ENCODE data around the gene SLC6A18. TPM values are rescaled to one million over a fixed set of nuclear protein-coding genes. Genes with fewer than 3 reads are reported as not detected.

SLC6A18 gene
- total RNA-seq, 2 donors from 2014 or later, result not detected

- DNase-seq (ENCODE audit: low spot score), result no peak
Measured at GRCh38 chr5:1186351-1187233, 38.6 kb upstream of the SLC6A18 start.

GRCh38 chr5:1187234-1187949, 37.8 kb upstream of the SLC6A18 start:
- DNase-seq (ENCODE audit: low spot score), result no peak
- intact Hi-C loops (cut with DNase I), result no loop called here

More at GRCh38 chr5:1186351-1187233, 38.6 kb upstream of the SLC6A18 start:
- intact Hi-C loops (cut with DNase I), result no loop called here

GRCh38 chr5:1187950-1188334, 37.2 kb upstream of the SLC6A18 start:
- no peak for DNase-seq (ENCODE audit: low spot score)
- intact Hi-C loops (cut with DNase I), result no loop called here

GRCh38 chr5:1188464-1188863, 36.7 kb upstream of the SLC6A18 start:
- no peak for DNase-seq (ENCODE audit: low spot score)
- intact Hi-C loops (cut with DNase I), result no loop called here

- intact Hi-C loops (cut with DNase I), result no loop called here
- DNase-seq (ENCODE audit: low spot score), result no peak
Measured at GRCh38 chr5:1189269-1189668, 35.9 kb upstream of the SLC6A18 start.

GRCh38 chr5:1190278-1190677, 34.9 kb upstream of the SLC6A18 start:
- DNase-seq (ENCODE audit: low spot score), result no peak
- intact Hi-C loops (cut with DNase I), result no loop called here

GRCh38 chr5:1190837-1191239, 34.3 kb upstream of the SLC6A18 start:
- intact Hi-C loops (cut with DNase I), result no loop called here
- no peak for DNase-seq (ENCODE audit: low spot score)

- no peak for DNase-seq (ENCODE audit: low spot score)
- intact Hi-C loops (cut with DNase I), result no loop called here
Measured at GRCh38 chr5:1192971-1193590, 32.1 kb upstream of the SLC6A18 start.

- intact Hi-C loops (cut with DNase I), result no loop called here
Measured at GRCh38 chr5:1193591-1193985, 31.6 kb upstream of the SLC6A18 start.

GRCh38 chr5:1194378-1194777, 30.8 kb upstream of the SLC6A18 start:
- intact Hi-C loops (cut with DNase I), result no loop called here

More at GRCh38 chr5:1193591-1193985, 31.6 kb upstream of the SLC6A18 start:
- no peak for DNase-seq (ENCODE audit: low spot score)

GRCh38 chr5:1195439-1195838, 29.7 kb upstream of the SLC6A18 start:
- intact Hi-C loops (cut with DNase I), result no loop called here
- no peak for DNase-seq (ENCODE audit: low spot score)

More at GRCh38 chr5:1194378-1194777, 30.8 kb upstream of the SLC6A18 start:
- DNase-seq (ENCODE audit: low spot score), result no peak

- intact Hi-C loops (cut with DNase I), result no loop called here
- DNase-seq (ENCODE audit: low spot score), result no peak
Measured at GRCh38 chr5:1195916-1196315, 29.3 kb upstream of the SLC6A18 start.

- intact Hi-C loops (cut with DNase I), result no loop called here
Measured at GRCh38 chr5:1196562-1196961, 28.6 kb upstream of the SLC6A18 start.

GRCh38 chr5:1197876-1198666, 27.1 kb upstream of the SLC6A18 start:
- intact Hi-C loops (cut with DNase I), result no loop called here
- DNase-seq (ENCODE audit: low spot score), result no peak

More at GRCh38 chr5:1196562-1196961, 28.6 kb upstream of the SLC6A18 start:
- DNase-seq (ENCODE audit: low spot score), result no peak

GRCh38 chr5:1199340-1199648, 25.9 kb upstream of the SLC6A18 start:
- no peak for DNase-seq (ENCODE audit: low spot score)
- intact Hi-C loops (cut with DNase I), result no loop called here

GRCh38 chr5:1199649-1200494, 25.3 kb upstream of the SLC6A18 start:
- intact Hi-C loops (cut with DNase I), result no loop called here
- DNase-seq (ENCODE audit: low spot score), result no peak

GRCh38 chr5:1200495-1201326, 24.5 kb upstream of the SLC6A18 start:
- intact Hi-C loops (cut with DNase I), result no loop called here

More at GRCh38 chr5:1200495-1201326, 24.5 kb upstream of the SLC6A18 start:
- DNase-seq (ENCODE audit: low spot score), result no peak
